HG02840 (cell line): ENCODE measurements around the gene RIPK4.
"Not testable (repeated sequence)": the region's sequence is repeated elsewhere in the genome, so short reads cannot be mapped to it uniquely, and the experiment has no call there.

Experiments used
- ATAC-seq: cut with Tn5 transposase; IDR thresholded peaks from one replicate; pipeline ENCODE4 v1.9.1; 2021; ENCODE audit warnings: mild to moderate bottlenecking, moderate library complexity, moderate number of reproducible peaks; ENCODE audit not compliant: unreplicated experiment, low FRiP score

RIPK4 gene

DNA sequence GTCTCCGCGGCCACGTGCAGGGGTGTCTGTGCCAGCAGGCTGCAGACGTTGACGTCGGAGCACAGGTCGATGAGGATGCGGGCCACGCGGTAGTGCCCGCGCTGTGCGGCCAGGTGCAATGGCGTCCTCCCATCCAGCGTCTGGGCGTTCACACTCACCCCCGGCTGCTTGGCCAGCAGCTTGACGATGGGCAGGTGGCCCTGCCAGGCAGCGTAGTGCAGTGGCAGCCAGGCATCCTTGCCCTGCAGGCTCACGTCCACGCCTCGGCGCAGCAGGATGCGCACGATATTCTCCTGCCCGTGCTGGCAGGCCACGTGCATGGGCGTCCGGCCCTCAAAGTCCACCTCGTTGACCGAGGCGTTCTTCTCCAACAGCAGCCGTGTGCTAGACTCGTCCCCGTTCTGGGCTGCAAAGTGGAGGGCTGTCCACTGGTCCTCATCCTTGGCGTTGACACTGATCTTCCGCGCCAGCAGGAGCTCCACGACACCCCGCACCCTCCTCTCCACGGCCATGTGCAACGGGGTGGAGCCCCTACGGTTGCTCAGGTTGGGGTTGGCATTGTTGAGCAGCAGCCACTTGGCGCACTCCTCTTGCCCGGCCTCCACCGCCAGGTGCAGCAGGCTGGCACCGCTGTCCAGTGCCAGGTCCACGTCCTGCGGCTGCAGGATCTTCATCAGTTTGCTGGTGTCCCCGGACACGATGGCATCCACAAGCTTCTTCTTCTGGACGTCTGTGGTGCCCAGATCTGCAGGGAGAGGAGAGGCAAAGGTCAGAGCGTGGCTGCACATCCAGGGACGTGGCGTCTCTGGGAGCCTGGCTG, 25.4 kb downstream of the RIPK4 start:
- ATAC-seq, result no peak

DNA sequence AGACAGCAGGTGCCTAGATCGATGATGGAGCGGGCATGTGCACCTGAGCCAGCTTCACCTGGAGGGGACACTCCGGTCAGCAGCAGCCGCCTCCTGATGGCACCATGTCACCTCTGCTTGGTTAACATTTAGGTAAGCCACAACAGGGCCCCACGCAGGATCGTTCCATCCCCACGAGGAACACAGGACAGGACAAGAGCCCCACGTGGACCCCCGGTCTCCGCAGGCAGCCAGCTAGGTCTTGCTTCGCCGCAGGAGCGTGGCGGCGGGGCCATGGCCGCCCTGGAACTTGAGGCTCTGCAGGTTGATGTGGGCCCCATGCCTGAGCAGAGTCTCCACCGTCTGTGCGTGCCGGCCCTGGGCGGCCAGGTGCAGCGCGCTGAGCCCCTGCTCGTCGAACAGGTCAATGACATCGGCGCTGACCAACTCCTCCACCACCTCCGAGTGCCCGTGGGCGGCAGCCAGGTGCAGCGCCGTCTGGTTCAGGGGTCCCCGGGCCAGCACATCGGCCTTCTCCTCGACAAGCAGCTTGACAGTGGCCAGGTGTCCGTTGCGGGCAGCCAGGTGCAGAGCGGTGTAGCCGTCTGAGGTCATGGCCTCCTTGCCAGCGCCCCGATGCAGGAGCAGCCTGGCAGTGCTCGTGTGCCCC, 26.1 kb downstream of the RIPK4 start:
- ATAC-seq, result no peak

DNA sequence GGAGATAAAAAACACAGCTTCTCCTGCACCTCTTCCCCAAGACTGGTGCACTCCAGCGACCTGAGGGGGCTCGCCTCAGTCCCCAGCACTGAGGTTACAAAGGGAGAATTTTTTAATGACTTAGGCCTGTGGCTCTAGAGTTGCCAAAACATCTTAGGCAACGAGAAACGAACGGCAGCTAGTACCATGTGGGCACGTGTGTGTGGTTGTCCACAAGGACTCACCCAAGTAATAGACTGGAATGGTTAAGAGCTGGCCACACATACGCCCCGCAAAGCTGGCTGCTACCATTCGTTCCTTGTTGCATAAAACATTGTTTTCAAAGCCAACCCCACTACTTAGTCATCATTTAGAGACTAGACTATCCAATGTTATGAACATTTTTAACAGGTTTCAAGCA, 26.9 kb downstream of the RIPK4 start:
- no peak for ATAC-seq

DNA sequence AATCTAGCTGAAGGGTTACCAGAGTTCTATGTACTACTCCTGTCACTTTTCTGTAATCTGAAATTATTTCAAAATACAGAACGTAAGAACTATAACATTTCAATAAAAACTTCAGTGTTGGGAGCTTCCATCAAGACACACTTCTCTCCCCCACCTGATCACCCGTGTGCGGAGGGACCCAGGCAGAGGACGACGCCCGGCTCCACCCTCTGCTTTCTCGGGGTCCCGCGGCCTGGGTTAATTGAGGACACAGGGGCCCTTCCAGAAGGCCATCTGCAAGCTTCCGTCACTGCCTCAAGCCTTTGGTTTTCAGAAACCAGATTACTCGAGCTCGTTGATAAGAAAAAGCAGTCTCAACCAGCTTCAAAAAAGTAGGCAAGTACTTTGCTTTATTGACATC, 27.8 kb downstream of the RIPK4 start:
- no peak for ATAC-seq

DNA sequence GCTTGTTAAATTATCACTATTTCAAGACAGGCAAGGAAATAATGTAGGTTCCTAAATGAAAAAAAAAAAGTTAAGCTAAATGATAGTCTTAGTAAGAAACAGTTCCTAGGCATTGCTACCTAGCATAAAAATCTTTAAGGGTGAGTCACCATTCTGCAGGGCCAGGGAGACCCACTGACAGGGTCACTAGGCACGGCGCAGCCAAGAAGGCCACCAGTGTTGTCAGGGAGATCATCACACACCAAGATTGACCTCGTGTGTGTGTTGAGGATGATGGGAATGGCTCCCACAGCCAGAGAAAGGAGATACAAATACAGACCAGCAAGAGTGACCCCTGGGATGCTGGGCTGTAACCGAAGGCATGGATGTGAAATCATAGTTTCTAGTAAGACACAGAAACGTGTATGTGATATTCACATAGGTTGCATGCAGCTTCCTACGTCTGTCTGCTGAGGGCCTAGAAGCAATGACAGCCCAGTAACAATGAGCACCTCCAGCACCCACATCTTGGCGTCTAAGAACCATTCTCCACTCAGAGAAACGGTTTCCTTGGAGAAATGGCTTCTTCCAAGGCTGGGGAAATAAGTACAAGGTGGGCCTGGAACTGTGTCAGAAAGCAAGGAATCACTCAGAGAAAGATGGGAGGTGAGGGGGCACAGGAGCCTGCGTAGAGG, 29.1 kb downstream of the RIPK4 start:
- ATAC-seq, result no peak

DNA sequence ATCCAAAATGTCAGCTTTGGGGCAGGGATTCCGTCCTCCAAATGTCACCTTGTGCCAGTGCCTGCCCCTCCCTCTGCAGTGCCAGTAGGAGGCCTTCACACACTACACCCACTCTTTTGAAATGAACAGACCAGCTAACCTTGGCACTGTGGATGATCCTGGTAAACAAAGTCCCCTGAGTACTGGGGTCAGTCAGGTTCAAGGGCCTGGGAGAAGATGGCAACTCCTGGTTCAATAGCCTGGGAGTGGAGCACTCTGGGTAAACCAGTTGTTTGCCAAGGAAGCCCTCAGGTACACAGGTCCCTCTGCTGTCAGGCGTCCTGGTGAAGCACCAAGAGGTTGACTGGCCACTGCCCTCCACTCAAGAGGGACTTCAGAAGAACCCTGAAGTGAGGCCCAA, 30.4 kb downstream of the RIPK4 start:
- ATAC-seq, result no peak

DNA sequence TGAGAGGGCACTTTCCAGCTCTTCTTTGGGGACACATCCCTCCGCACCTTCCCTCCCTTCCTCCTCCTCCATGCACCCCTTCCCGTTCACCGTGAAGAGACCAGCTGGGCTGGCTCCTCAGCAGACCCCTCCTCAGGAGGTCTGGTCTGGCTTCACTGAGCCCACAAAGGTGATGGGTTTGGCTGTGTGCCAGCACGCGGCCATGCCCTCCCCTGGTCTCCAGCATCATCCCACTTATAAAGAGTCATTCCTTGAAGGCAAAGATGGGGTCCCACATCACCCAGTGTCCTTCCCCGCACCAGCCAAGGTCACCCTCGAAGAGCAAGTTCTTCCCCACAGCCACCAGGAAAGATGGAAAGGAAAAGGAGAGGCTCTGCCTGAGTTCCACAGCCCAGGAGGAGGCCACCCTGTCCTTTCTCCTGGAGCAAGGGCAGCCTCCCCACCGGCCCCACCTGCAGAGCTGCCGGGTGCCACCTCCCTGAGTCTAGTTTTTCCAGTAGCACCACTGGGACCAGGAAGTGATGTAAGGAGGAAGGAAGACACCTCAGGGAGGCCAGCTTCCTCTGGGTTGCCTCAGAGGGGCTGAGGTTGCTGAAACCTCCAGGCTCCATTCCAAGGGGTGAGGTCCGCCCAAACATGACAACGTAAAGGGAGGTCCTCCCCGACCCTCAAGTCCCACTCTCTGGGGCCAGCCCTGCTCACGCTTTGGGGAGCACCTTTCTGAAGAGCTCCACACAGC, 32.7 kb downstream of the RIPK4 start:
- no peak for ATAC-seq

DNA sequence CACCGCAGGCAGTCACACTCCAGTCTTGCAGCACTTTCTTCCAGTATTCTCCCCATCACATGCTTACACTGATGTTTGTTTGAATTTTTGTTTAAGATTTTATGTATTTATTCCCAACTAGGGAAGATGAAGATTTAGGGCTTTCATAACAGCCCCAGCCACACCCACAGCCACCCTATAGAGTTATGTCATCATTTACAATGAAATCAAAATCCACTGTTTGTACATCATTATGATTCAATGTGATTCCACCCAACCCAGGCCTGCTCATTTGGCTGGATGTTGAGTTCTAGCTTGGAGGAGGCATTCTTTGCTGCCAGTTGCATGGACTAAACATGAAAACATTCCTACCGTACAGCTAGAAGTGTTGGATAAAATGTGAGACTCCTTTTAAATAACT, 35.8 kb downstream of the RIPK4 start:
- ATAC-seq, result no peak

DNA sequence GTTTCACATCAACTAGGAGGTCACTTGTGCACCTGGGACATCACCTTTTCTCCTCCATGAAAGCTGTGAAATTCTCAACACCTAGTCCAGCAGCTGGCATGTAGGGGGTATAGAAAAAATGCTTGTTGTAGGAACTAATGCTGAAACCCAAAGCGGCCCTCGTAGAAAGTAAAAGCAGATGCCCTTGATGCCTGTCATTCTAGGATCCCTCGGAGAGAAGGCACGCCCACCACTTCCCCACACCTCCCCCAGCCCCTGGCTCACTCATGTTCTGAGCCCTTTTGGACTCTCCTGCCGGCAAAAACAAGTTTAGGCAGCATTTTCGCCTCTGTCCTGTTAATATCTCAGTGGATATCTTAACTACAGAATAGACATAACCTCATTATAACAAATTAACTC, 36.5 kb downstream of the RIPK4 start:
- ATAC-seq, result no peak

DNA sequence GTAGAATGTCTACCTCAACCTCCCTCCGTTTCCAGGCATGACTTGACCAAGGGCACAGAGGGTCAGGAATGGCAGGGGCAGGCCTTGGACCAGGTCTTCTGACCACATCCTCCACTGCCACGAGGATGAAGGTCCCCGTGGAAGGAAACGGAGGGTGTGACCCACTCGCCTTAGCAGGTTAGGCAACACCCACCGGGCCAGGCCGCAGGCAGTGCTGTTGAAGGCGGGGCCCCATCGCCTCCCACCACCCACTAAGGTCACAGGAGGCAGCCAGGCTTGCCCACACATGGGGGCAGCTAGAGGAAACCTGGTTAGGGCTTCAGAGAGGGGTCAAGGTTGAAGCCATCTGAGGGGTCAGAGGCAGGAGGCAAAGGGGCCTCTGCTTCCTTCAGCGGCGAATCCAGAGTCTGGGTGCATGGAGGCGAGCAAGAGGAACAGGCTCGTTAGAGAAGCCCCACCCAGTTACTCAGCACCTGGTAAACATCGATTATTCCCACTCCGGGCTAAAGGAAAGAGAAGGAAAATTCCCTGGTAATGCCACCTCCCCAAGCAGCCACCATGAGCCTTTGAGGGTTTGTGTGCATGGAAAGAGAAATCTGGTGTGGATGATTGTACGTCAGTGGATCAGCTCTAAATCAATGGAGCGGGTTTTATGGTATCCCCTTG, 37.0 kb downstream of the RIPK4 start:
- no peak for ATAC-seq

DNA sequence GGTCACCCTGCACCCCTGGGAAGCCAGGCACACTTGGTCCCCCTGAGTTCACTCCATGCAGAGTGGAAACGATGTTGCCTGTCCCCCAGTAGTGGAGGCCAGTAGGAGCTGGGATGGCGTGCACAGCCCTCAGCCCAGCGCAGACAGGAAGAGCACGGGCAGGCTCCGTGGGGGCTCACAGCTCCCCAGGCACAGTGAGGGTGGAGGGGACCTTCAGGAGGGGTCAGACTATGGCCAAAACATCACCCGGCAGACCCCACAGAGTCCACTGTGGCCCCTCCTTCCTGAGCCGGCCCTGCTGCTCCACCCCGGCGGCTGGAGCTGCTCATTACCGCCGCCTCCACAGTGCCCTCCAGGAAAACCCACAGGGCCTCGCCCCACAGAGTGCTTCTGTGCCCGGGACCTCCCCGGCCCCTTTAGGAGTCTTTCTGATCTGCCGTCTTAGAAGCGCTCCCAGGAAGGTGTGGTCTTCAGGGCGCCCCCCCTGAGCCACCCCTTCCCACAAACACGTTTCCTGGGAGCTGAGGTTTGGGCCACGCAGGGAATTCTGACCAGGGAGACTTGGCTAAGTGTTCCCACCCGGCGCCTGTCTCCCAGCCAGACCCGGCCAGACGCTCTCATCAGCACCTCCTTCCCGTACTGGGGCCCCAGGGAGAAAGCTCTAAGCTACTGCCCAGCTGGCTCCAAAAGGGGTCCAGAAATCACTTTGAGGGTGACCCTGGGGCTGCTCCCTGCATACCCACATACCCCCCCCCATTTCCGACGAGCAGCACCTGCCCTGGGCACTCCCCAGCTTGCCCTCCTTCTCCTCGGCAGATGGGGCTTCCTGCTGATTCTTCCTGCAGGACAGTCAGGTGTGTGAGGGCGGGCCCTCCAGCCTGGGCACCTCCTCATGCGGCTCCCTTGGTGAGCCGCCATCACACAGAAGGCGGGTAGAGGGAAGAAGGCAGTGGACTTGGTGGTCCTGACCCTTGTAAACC, 38.8 kb downstream of the RIPK4 start:
- ATAC-seq, result no peak

DNA sequence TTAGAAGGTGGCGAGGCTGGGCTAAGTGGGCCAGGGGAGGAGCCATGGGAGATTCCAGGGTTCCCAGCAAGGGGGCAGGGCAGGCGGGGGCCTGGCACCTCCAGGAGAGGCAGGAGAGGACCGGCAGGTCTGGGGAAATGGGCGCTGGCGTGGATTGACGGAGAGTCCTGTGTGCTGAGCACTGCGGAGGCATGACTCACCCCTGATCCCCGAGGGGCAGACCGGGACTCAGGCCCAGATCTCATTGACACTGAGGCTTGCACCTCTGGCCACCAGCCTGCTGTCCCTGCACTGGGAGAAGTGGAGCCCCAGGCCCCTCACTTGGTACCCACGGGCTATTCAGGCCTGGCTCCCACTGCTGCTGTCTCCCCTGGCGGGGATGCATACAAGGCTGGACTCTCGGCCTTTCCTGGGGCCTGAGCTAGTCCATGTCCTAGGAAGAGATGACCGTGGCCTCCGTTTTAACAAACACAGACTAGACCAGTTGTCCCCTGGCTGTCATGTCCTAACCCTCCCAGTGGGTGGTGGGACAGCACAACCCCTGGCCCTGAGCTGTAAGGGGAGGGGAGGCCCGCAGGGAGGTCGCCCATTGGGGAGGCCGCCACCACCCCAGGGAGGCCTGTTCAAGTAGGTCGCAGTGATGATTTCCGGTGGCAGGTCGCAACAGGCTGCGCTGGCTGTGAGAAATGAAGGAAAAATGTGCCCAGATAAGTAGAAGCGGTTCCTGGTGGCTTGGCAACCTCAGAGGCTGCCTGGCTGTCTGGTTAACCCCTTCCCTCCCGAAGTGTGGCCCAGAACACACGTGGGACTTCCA, 39.7 kb downstream of the RIPK4 start:
- no peak for ATAC-seq

DNA sequence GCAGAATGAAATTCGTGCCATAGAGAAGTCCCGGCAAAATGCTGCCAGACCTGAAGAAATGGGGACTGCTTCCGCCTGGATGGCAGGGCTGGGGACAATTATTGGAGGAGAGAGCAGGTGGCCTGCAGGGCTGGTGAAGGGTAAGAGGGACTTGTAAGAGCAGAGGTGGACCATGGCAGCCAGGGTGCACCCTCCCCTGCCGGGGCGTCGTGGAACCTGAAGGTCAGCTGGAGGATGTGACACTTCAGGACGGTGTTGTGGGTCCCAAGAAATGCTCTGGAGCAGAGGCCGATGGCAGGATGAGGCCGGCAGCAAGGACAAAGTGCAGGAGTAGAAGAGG, 40.3 kb downstream of the RIPK4 start:
- no peak for ATAC-seq

DNA sequence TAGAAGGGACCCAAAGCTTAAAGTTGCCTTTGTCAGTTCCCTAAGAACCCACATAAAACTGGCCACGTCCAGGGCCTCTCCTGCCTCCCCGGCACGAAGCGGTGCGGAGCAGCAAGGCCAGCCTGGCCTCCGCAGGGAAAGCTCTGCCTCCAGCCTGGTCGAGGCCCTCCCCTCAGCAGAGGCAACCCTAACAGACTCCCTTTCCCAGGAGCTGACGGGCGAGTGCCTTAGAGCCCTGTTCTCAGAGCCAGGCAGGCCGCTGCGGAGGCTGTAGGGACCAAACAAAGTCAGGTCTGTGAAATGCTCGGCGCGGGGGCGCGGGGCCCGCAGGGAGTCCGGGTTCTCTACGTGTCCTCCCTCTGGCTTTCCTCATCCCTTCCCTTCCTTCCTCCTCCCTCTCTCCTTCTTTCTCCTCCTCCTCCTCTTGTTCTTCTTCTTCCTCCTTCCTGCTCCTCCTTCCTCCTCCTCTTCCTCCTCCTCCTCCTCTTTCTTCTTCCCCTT, 40.7 kb downstream of the RIPK4 start:
- ATAC-seq, result no peak

DNA sequence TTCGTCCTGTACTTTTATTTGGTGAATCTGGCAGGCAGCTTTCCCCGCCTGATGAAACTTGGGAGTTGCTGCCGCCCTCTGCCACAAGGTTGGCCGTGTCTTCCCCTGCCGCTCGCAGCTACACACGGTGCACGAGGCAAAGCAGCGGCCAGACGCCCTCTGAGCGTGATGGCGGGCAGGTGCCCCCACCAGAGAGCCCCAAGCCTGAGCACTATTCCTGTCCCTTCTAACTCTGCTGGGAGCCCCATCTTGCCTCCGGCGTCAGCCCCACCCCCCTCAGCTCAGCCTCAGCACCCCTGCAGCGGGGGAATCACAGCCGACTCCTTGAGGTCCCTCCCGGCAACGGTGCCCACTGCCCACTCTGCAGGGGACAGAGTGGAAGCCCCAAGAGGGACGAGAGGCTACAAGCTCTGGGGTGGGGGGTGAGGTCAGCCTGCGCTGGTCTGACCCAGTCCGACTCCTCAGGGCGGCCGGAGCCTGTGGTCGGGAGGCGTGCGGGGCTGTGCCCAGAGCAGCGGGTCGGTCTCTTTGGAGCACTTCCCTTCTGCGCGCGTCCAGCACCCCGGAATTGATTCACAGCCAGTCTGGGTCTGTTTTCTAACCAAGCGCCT, 41.3 kb downstream of the RIPK4 start:
- no peak for ATAC-seq

DNA sequence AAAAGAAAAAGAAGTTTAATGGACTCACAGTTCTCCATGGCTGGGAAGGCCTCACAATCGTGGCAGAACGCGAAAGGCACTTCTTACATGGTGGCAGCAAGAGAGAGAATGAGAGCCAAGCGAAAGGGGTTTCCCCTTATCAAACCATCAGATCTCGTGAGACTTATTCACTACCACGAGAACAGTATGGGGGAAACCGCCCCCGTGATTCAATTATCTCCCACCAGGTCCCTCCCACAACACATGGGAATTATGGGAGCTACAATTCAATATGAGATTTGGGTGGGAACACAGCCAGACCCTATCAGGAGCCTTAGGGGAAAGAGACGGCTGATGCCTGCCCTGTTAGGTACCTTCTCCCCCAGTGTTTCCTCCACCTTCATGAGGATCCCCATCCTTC, 43.0 kb downstream of the RIPK4 start:
- ATAC-seq, result not testable (repeated sequence)

DNA sequence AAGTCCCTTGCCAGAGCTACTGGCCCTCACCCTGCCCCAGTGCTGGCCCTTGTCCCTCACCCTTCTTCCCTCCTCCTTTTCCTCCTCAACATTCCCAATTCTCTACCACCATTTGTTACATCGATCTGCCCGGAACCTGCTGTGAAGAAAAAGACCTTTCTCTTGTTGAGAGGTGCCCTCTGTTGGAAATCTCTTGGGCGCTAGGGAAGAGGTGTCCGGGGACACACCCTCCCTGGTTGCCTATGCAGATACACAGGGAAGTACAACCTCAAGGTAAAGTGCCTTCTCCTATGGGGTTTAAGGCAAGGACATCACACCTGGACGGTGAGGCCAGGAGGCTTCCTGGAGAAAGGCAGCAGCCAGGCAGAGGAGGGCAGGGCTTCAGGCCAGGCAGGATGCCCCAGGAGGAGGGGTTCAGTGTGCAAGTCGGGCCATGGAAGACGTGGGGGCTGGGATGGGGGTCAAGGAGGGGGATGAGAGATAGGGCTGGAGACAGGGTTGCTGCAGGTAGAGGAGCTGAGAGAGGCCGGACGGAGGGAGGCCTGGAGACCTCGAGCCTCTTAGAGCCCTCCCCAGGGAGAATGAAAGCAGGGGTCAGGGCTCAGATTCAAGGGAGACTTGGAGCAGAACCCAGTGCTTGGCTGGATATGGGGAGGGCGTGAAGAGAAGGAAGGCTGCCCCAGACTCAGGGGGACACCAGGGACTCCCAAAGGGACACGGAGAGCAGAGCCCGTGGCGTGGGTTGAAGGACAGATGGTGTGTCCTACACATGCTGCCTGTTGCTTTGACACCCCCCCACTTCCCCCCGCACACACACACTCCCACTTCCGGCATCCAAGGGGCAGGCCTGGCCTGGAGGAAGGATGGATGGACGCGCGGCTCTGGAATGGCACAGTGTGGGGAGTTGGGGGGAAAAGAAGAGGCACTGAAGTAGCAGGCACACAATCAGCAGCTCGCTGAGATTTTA, 44.5 kb downstream of the RIPK4 start:
- no peak for ATAC-seq
